ENCODE measurements around the gene ANKRD66. TPM values are rescaled to one million over a fixed set of nuclear protein-coding genes. Genes with fewer than 3 reads are reported as not detected.

ANKRD66 gene
- polyA plus RNA-seq, 4 donors: not detected

- no peak for DNase-seq (ENCODE audit: low read depth in 4 of 4, low spot score in 3 of 4)
These were observed 43.0 kb downstream of the ANKRD66 start for GRCh38 chr6:46789434-46790354.

- no peak for DNase-seq (ENCODE audit: low read depth in 4 of 4, low spot score in 3 of 4)
These were observed 43.7 kb downstream of the ANKRD66 start for GRCh38 chr6:46790355-46790874.

- DNase-seq (ENCODE audit: low read depth in 4 of 4, low spot score in 3 of 4): no peak
These were observed 45.9 kb downstream of the ANKRD66 start for GRCh38 chr6:46792635-46793034.

GRCh38 chr6:46793138-46793537 lies 46.4 kb downstream of the ANKRD66 start, which contains the start of gene MEP1A:
MEP1A (plus strand) TSS chr6:46793389; CDS start chr6:46793399, 10 bp downstream.
- no peak for DNase-seq (ENCODE audit: low read depth in 4 of 4, low spot score in 3 of 4)

- DNase-seq (ENCODE audit: low read depth in 4 of 4, low spot score in 3 of 4): no peak
These were observed 47.3 kb downstream of the ANKRD66 start for GRCh38 chr6:46794068-46794467.

- DNase-seq (ENCODE audit: low read depth in 4 of 4, low spot score in 3 of 4): no peak
These were observed 49.1 kb downstream of the ANKRD66 start for GRCh38 chr6:46795816-46796215.

GRCh38 chr6:46796848-46797580 lies 50.3 kb downstream of the ANKRD66 start:
- DNase-seq (ENCODE audit: low read depth in 4 of 4, low spot score in 3 of 4): no peak

- DNase-seq (ENCODE audit: low read depth in 4 of 4, low spot score in 3 of 4): no peak
These were observed 52.9 kb downstream of the ANKRD66 start for GRCh38 chr6:46799657-46800056.

GRCh38 chr6:46808806-46809205 lies 62.1 kb downstream of the ANKRD66 start:
- DNase-seq (ENCODE audit: low read depth in 4 of 4, low spot score in 3 of 4): no peak

Other genes starting within 250 kb of the ANKRD66 start
- gene CYP39A1, start 94.1 kb upstream of the ANKRD66 start, polyA plus RNA-seq (ENCODE audit: insufficient read length in 4 of 4): 10 to 100 TPM in 1 of 4 donors, 1 to 10 TPM in 3; 7.4 to 10.2 (median 8.9) TPM
- 10 to 100 TPM; 32.1 to 41.8 (median 34.0) TPM for gene SLC25A27, start 94.0 kb upstream of the ANKRD66 start, polyA plus RNA-seq (ENCODE audit: insufficient read length in 4 of 4)
- gene TDRD6, start 59.0 kb upstream of the ANKRD66 start, polyA plus RNA-seq (ENCODE audit: insufficient read length in 4 of 4): 1 to 10 TPM in 3 of 4 donors, under 1 TPM in 1; 0.90 to 4.9 (median 1.7) TPM
- gene PLA2G7, start 11.6 kb upstream of the ANKRD66 start, polyA plus RNA-seq (ENCODE audit: insufficient read length in 4 of 4): 1 to 10 TPM; 2.6 to 3.1 (median 3.1) TPM
- under 1 TPM in 1 of 4 donors, not detected in 3; 0.03 TPM for gene MEP1A, start 46.5 kb downstream of the ANKRD66 start, polyA plus RNA-seq (ENCODE audit: insufficient read length in 4 of 4)
- 10 to 100 TPM; 24.3 to 36.7 (median 33.6) TPM for gene ADGRF5, start 175.0 kb downstream of the ANKRD66 start, polyA plus RNA-seq (ENCODE audit: insufficient read length in 4 of 4)

Data from right renal pelvis (tissue), 4 donors.